ENCODE measurements around the gene GABBR2. TPM values are rescaled to one million over a fixed set of nuclear protein-coding genes. Genes with fewer than 3 reads are reported as not detected.

GABBR2 gene
- total RNA-seq, 4 donors from 2014 or later, result under 0.01 to 0.62 TPM; not detected in 2

GRCh38 chr9:98333703-98334582 lies 374.8 kb downstream of the GABBR2 start:
- intact Hi-C loops (cut with DNase I; ENCODE audit: low total_unique reads), result no loop called here
- TF ChIP-seq CTCF (IDR thresholded peaks at IDR 0.05) (no peak), POLR2A (IDR thresholded peaks at IDR 0.05) (no peak)
- Histone ChIP-seq H3K27ac (no peak overlapping the region), H3K9me3 (no peaks in the 10 kb centered on the region), H3K4me3 (no peak overlapping the region), H3K27me3 (no peaks in the 10 kb centered on the region), H3K4me1 (no peaks in the 10 kb centered on the region), H3K36me3 (no peaks in the 10 kb centered on the region)
- no peak for DNase-seq

- H3K27ac ChIP-seq, result no peak overlapping the region
- no peaks in the 10 kb centered on the region for H3K27me3 ChIP-seq
- H3K9me3 ChIP-seq, result no peaks in the 10 kb centered on the region
- DNase-seq, result no peak
- H3K36me3 ChIP-seq, result no peaks in the 10 kb centered on the region
- intact Hi-C loops (cut with DNase I; ENCODE audit: low total_unique reads), result no loop called here
- no peaks in the 10 kb centered on the region for H3K4me1 ChIP-seq
- no peak for TF ChIP-seq POLR2A (IDR thresholded peaks at IDR 0.05)
- no peak for TF ChIP-seq CTCF (IDR thresholded peaks at IDR 0.05)
- H3K4me3 ChIP-seq, result no peak overlapping the region
Observed at GRCh38 chr9:98332405-98332831, 376.3 kb downstream of the GABBR2 start.

DNA sequence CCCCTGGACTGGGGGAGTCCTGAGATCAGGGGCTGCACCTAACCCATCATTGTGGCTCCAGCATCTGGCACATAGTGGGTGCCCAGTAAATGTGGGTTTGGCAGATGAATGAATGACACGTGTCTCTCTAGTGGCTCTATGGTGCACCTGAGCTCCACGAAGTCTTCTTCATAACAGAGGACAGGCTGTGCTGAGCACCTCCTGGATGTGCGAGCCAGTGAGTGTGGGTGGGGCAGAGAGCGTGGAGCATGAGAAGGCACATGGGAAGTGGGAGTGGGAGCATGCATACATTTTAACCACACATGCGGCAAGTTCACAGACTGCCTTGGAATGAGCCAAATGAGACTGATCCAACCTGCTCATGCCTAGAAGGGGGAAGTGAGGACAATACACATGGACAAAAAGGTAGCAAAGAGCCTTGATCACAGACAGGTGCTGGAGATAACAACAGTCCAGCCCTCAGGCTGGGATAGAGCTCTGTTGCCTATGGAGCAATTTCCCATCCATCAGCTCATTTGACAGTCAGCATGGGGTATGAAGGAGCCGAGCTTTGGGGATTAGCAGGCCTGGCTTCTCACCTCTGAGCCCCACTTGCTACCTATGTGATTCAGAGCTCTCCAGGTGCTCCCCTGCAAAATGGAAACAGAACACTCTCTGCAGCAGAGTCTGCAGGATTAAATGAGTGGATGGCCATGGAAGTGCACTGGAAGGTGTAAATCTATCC lies 377.0 kb downstream of the GABBR2 start:
- no peak for TF ChIP-seq CTCF (IDR thresholded peaks at IDR 0.05)
- no peak for TF ChIP-seq POLR2A (IDR thresholded peaks at IDR 0.05)
- H3K4me3 ChIP-seq, result no peak overlapping the region
- no peaks in the 10 kb centered on the region for H3K9me3 ChIP-seq
- no peaks in the 10 kb centered on the region for H3K36me3 ChIP-seq
- DNase-seq, result no peak
- intact Hi-C loops (cut with DNase I; ENCODE audit: low total_unique reads), result no loop called here
- no peaks in the 10 kb centered on the region for H3K27me3 ChIP-seq
- no peaks in the 10 kb centered on the region for H3K4me1 ChIP-seq
- H3K27ac ChIP-seq, result no peak overlapping the region

DNA sequence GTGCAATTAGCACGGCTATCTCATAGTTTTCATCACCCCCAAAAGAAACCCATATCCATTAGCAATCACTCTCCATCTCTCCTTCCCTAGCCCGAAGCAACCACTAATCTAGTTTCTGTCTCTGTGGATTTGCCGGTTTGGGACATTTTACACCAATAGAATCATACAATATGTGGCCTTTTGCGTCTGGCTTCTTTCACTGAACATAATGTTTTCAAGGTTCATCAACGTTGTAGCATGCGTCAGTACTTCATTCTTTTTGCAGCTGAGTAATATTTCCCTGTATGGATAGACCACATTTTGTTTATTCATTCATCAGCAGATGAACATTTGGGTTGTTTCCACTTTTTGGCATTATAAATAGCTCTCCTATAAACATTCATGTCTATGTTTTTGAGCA lies 377.9 kb downstream of the GABBR2 start:
- Histone ChIP-seq H3K36me3 (no peaks in the 10 kb centered on the region), H3K27me3 (no peaks in the 10 kb centered on the region), H3K27ac (no peak overlapping the region), H3K9me3 (no peaks in the 10 kb centered on the region), H3K4me1 (no peaks in the 10 kb centered on the region), H3K4me3 (no peak overlapping the region)
- intact Hi-C loops (cut with DNase I; ENCODE audit: low total_unique reads), result no loop called here
- DNase-seq, result no peak
- TF ChIP-seq POLR2A (IDR thresholded peaks at IDR 0.05), result no peak
- no peak for TF ChIP-seq CTCF (IDR thresholded peaks at IDR 0.05)

GRCh38 chr9:98329904-98330303 lies 378.8 kb downstream of the GABBR2 start:
- no peak for DNase-seq

More at GRCh38 chr9:98329904-98330303, 378.8 kb downstream of the GABBR2 start:
- TF ChIP-seq POLR2A (IDR thresholded peaks at IDR 0.05), result no peak
- TF ChIP-seq CTCF (IDR thresholded peaks at IDR 0.05), result no peak
- no peak overlapping the region for H3K27ac ChIP-seq
- no peaks in the 10 kb centered on the region for H3K4me1 ChIP-seq
- no peaks in the 10 kb centered on the region for H3K27me3 ChIP-seq
- H3K36me3 ChIP-seq, result no peaks in the 10 kb centered on the region
- no peak overlapping the region for H3K4me3 ChIP-seq
- intact Hi-C loops (cut with DNase I; ENCODE audit: low total_unique reads), result no loop called here
- H3K9me3 ChIP-seq, result no peaks in the 10 kb centered on the region

Measured in uterus (tissue), 4 donors.